CD4-positive, alpha-beta memory T cell (primary cell): ENCODE measurements around the gene SLC25A6. TPM values are rescaled to one million over a fixed set of nuclear protein-coding genes. Genes with fewer than 3 reads are reported as not detected.
"Not testable (repeated sequence)": the region's sequence is repeated elsewhere in the genome, so short reads cannot be mapped to it uniquely, and the experiment has no call there.

Experiments
- CTCF ChIA-PET: fragments of 350-600 bp; sonication (Branson Sonifier 250); formaldehyde crosslinking; loops from one replicate; lab custom pipeline; 2021; ENCODE audit warnings: inconsistent platforms; ENCODE audit not compliant: partially characterized antibody; lab: Charles Lee
- POLR2A ChIA-PET: fragments of 350-600 bp; sonication (Branson Sonifier 250); formaldehyde crosslinking; loops from one replicate; lab custom pipeline; 2021; ENCODE audit not compliant: partially characterized antibody; lab: Charles Lee
- DNase-seq, 5 donors: peaks; one replicate each; pipeline versions ENCODE4 v3.0.0 to v3.0.0-alpha.2; 2020 to 2022; ENCODE audit warnings: mixed read lengths in 1 of 5
- H3K27ac ChIP-seq: one replicate; pipeline ENCODE4 v1.7.0; 2013; ENCODE audit warnings: low read depth, low read length
- H3K27me3 ChIP-seq: 2 replicates; pipeline ENCODE4 v1.7.0; 2013; ENCODE audit warnings: mild to moderate bottlenecking, low read length, moderate library complexity; ENCODE audit not compliant: insufficient read depth
- H3K36me3 ChIP-seq: 2 replicates; pipeline ENCODE4 v1.7.0; 2013; ENCODE audit warnings: mild to moderate bottlenecking, low read length, moderate library complexity; ENCODE audit not compliant: insufficient read depth
- H3K4me1 ChIP-seq: 2 replicates; pipeline ENCODE4 v1.7.0; 2013; ENCODE audit warnings: mild to moderate bottlenecking, low read length, moderate library complexity; ENCODE audit not compliant: insufficient read depth
- H3K4me3 ChIP-seq, 2 donors: one replicate each; pipeline ENCODE4 v1.7.0; 2013; ENCODE audit warnings: low read length in 2 of 2, mild to moderate bottlenecking in 1 of 2
- H3K9me3 ChIP-seq, 2 donors: one replicate each; pipeline ENCODE4 v1.7.0; 2013; ENCODE audit warnings: low read length in 2 of 2, control low read depth in 1 of 2; ENCODE audit not compliant: control insufficient read depth in 1 of 2
- H3K27ac Mint-ChIP-seq, 7 donors: one replicate each; pipeline ENCODE4 v1.8.0; 2020 to 2021; ENCODE audit warnings: mixed read lengths in 7 of 7, mild to moderate bottlenecking in 6 of 7, inconsistent platforms in 3 of 7, moderate library complexity in 3 of 7
- H3K27me3 Mint-ChIP-seq, 2 donors: one replicate each; pipeline ENCODE4 v1.8.0; 2020 to 2021; ENCODE audit warnings: mixed read lengths in 2 of 2
- H3K36me3 Mint-ChIP-seq, 2 donors: one replicate each; pipeline ENCODE4 v1.8.0; 2020 to 2021; ENCODE audit warnings: mixed read lengths in 2 of 2, inconsistent platforms in 1 of 2, mild to moderate bottlenecking in 1 of 2
- H3K4me1 Mint-ChIP-seq, 4 donors: one replicate each; pipeline ENCODE4 v1.8.0; 2020 to 2021; ENCODE audit warnings: mixed read lengths in 4 of 4, mild to moderate bottlenecking in 1 of 4
- H3K4me3 Mint-ChIP-seq, 8 donors: one replicate each; pipeline ENCODE4 v1.8.0; 2020 to 2021; ENCODE audit warnings: mixed read lengths in 8 of 8, mild to moderate bottlenecking in 7 of 8, moderate library complexity in 6 of 8, inconsistent platforms in 3 of 8
- H3K9me3 Mint-ChIP-seq, 8 donors: one replicate each; pipeline ENCODE4 v1.8.0; 2020 to 2021; ENCODE audit warnings: mixed read lengths in 8 of 8, mild to moderate bottlenecking in 5 of 8, inconsistent platforms in 3 of 8, moderate library complexity in 1 of 8
- intact Hi-C: fragments of 100-400 bp; cut with micrococcal nuclease; formaldehyde crosslinking; loops from one replicate; pipeline ENCODE4 v1.15.1; 2023
- polyA plus RNA-seq, 2 donors: library from polyadenylated mRNA; unstranded; fragments of 300-500 nt; fragmentation: Illumina TruSeq; gene quantifications; one replicate each; pipeline ENCODE4 v1.2.3, GENCODE V29; 2021
- total RNA-seq, 2 experiments: library from RNA; stranded (reverse); gene quantifications; one replicate each; pipeline ENCODE4 v1.2.3, GENCODE V29; 2021

The SLC25A6 gene
- total and polyA plus RNA-seq, 4 experiments from 2014 or later = 249 to 540 (median 388) TPM

DNA sequence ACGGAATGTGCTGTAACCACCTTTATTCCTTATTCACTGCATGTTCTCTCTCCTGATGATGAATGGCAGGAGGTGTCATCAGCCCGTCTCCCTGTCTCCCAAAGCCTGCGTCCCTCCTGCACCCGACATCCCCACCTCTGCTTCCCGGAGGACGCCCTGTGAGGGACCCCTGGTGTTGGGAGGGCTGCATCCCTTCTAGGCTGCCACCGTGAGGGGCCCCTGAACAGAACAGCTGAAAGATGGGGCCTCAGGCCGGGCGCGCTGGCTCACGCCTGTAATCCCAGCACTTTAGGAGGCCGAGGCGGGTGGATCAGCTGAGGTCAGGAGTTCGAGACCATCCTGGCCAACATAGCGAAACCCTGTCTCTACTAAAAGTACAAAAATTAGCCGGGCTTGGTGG lies 34.4 kb upstream of the SLC25A6 start:
- H3K36me3 ChIP-seq = peaks cover 37% of the 10 kb centered on the region
- H3K4me1 Mint-ChIP-seq, H3K27me3 ChIP-seq, CTCF ChIA-PET, H3K4me3 ChIP-seq, POLR2A ChIA-PET, H3K27ac ChIP-seq, H3K4me1 ChIP-seq, intact Hi-C loops, H3K27me3 Mint-ChIP-seq, H3K27ac Mint-ChIP-seq, H3K4me3 Mint-ChIP-seq: not testable (repeated sequence)
- Mint-ChIP-seq H3K36me3 (peaks cover 43 to 54% of the 10 kb centered on the region in 2 donors), H3K9me3 (peaks cover 0 to 29% (median 14%) of the 10 kb centered on the region in 8 donors)
- peaks cover 0 to 11% of the 10 kb centered on the region in 2 donors for H3K9me3 ChIP-seq
- DNase-seq = peak in 1 of 5 donors; percentile 25

DNA sequence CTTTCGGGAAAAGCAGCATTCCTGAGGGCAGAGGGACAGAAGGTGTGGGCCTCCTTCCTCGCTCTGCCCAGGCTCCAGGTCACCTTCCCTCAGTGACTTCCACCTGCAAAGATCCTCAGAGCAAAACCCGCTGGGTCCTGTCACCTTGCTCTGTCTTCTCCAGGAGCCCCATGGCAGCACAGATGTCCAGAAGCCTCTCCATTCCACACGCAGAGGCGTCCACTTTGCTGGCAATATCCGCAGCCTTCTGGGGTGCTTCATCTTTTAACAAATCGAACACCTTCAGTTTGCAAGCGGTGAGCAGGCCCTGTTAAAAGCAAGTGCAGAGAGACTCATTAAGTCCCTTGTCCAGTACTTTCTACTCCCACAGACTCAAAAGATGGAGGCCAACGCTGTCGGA lies 33.5 kb upstream of the SLC25A6 start:
- Mint-ChIP-seq H3K36me3 (peaks cover 46 to 60% of the 10 kb centered on the region in 2 donors), H3K27ac (peak overlapping the region in 1 of 7 donors; percentile 15), H3K4me3 (no peak overlapping the region), H3K9me3 (peaks cover 0 to 33% (median 14%) of the 10 kb centered on the region in 8 donors), H3K4me1 (peaks cover 0 to 6% (median 2%) of the 10 kb centered on the region in 4 donors), H3K27me3 (no peaks in the 10 kb centered on the region)
- CTCF ChIA-PET = no interaction called here
- no peak overlapping the region for H3K4me3 ChIP-seq
- no peaks in the 10 kb centered on the region for H3K27me3 ChIP-seq
- no peak overlapping the region for H3K27ac ChIP-seq
- H3K4me1 ChIP-seq = no peaks in the 10 kb centered on the region
- DNase-seq = no peak
- peaks cover 39% of the 10 kb centered on the region for H3K36me3 ChIP-seq
- POLR2A ChIA-PET = no interaction called here
- peaks cover 0 to 11% of the 10 kb centered on the region in 2 donors for H3K9me3 ChIP-seq
- intact Hi-C loops = no loop called here

DNA sequence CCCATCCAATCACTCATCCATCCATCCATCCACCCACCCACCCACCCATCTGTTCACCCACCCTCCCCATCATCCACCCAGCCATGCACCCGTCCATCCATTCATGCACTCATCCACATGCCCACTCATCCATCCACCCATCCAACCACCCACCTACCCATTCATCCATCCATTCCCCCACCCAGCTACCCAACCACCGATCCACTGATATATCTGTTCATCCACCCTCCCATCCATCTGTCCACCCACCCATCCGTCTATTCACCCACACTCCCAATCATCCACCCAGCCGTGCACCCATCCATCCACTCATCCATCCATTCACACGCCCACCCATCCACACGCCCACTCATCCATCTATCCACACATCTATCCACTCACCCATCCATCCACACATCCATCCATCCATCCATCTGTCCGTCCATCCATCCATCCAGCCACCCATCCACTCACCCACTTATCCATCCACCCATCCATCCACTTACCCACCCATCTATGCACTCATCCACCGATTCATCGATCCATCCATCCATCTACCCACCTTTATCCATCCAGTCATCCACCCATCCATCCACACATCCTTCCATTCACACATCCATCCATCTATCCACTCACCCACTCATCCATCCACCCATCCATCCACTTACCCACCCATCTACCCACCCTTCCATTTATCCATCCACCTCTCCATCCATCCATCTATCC lies 32.4 kb upstream of the SLC25A6 start:
- no peak for DNase-seq
- CTCF ChIA-PET = no interaction called here
- Histone ChIP-seq H3K36me3 (peaks cover 39% of the 10 kb centered on the region), H3K4me3 (no peak overlapping the region), H3K9me3 (peaks cover 0 to 11% of the 10 kb centered on the region in 2 donors), H3K27me3 (no peaks in the 10 kb centered on the region), H3K4me1 (no peaks in the 10 kb centered on the region), H3K27ac (no peak overlapping the region)
- Mint-ChIP-seq H3K36me3 (peaks cover 54 to 69% of the 10 kb centered on the region in 2 donors), H3K4me1 (peaks cover 0 to 9% (median 2%) of the 10 kb centered on the region in 4 donors), H3K27ac (no peak overlapping the region), H3K4me3 (no peak overlapping the region), H3K9me3 (peaks cover 0 to 38% (median 17%) of the 10 kb centered on the region in 8 donors), H3K27me3 (no peaks in the 10 kb centered on the region)
- POLR2A ChIA-PET = no interaction called here
- intact Hi-C loops = no loop called here

DNA sequence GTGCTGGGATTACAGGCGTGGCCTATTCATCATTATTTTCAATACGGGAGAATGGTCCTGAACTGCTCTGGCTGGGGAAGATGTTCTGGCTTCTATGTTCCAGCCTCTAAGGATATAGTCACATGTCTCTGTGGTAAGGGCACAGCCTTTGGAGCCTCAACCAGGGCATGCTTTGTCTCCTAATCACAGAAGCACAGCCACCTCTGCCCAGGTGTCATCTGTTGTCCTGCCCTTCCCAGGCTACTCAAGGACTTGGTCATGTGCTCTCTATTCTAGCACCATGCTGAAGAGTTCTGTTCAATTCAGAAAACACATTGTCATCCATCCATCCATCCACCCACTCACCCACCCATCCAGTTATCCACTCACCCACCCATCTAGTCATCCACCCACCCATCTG lies 31.3 kb upstream of the SLC25A6 start:
- ChIA-PET CTCF (no interaction called here), POLR2A (no interaction called here)
- no peak overlapping the region for H3K4me3 ChIP-seq
- Mint-ChIP-seq H3K4me3 (no peak overlapping the region), H3K27ac (peak overlapping the region in 1 of 7 donors; percentile 13), H3K9me3 (peaks cover 0 to 38% (median 17%) of the 10 kb centered on the region in 8 donors), H3K4me1 (peaks cover 0 to 9% (median 2%) of the 10 kb centered on the region in 4 donors), H3K36me3 (peaks cover 56 to 69% of the 10 kb centered on the region in 2 donors), H3K27me3 (no peaks in the 10 kb centered on the region)
- peaks cover 39% of the 10 kb centered on the region for H3K36me3 ChIP-seq
- H3K9me3 ChIP-seq = peaks cover 0 to 11% of the 10 kb centered on the region in 2 donors
- intact Hi-C loops = no loop called here
- no peak overlapping the region for H3K27ac ChIP-seq
- H3K27me3 ChIP-seq = no peaks in the 10 kb centered on the region
- H3K4me1 ChIP-seq = no peaks in the 10 kb centered on the region
- DNase-seq = no peak

DNA sequence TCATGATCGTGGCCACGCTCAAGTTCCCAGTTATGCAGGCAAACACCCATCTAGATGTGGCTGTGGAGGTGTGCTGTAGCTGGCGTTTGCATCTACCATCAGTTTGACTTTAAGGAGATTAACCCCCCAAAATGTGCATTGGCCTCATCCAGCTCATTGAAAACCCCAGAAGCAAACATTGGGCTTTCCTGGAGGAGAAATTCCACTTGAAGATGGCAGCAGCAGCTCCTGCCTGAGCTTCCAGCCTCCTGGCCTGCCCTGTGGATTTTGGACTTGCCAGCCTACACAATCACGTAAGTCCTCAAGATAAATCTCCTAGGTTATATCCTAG lies 30.2 kb upstream of the SLC25A6 start:
- intact Hi-C loops = no loop called here
- peaks cover 0 to 38% (median 17%) of the 10 kb centered on the region in 8 donors for H3K9me3 Mint-ChIP-seq
- no peak for DNase-seq
- peaks cover 0 to 9% (median 2%) of the 10 kb centered on the region in 4 donors for H3K4me1 Mint-ChIP-seq
- H3K27me3 Mint-ChIP-seq = no peaks in the 10 kb centered on the region
- peaks cover 52 to 66% of the 10 kb centered on the region in 2 donors for H3K36me3 Mint-ChIP-seq
- Histone ChIP-seq H3K4me3 (no peak overlapping the region), H3K9me3 (peaks cover 0 to 11% of the 10 kb centered on the region in 2 donors), H3K27ac (no peak overlapping the region), H3K4me1 (no peaks in the 10 kb centered on the region), H3K27me3 (no peaks in the 10 kb centered on the region), H3K36me3 (peaks cover 33% of the 10 kb centered on the region)
- H3K4me3 Mint-ChIP-seq = no peak overlapping the region
- ChIA-PET CTCF (no interaction called here), POLR2A (no interaction called here)
- no peak overlapping the region for H3K27ac Mint-ChIP-seq

DNA sequence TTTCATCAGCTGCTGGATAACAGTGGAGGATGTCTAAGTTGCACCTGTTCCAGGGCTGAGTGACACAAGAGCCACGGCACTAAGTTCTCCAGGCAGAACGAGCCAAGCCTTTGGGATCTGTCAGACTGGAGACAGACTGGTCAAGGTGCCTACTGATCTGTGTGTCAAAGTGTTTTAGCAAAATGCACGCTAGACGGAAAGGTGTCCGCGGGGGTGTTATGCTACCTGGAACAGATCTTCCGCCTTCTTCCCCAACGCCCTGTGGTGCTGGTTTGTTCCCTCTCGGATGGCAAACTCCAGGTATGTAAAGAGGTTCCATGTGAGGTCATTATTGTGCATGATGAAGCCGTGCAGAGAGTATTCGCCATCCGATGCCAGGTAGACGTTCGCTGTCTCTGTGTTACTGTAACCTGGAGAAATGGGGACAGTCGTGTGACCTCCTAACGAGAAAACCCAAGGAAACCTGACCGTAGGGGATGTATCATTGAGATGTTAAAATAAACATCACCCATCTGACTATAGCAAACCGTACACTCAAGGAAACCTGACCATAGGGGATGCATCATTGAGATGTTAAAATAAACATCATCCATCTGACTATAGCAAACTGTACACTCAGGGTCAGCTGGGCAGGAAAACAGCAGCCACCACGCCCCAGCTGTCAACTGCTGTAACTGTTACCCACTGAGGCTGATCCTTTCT lies 29.7 kb upstream of the SLC25A6 start:
- no peak overlapping the region for H3K27ac ChIP-seq
- intact Hi-C loops = no loop called here
- H3K4me1 ChIP-seq = no peaks in the 10 kb centered on the region
- H3K4me3 Mint-ChIP-seq = peak overlapping the region in 1 of 8 donors; percentile 2
- H3K27me3 ChIP-seq = no peaks in the 10 kb centered on the region
- H3K36me3 ChIP-seq = peaks cover 31% of the 10 kb centered on the region
- H3K36me3 Mint-ChIP-seq = peaks cover 49 to 61% of the 10 kb centered on the region in 2 donors
- peak overlapping the region in 1 of 7 donors; percentile 36 for H3K27ac Mint-ChIP-seq
- peaks cover 0 to 11% of the 10 kb centered on the region in 2 donors for H3K9me3 ChIP-seq
- DNase-seq = peak in 1 of 5 donors; percentile 25
- ChIA-PET POLR2A (no interaction called here), CTCF (no interaction called here)
- peaks cover 0 to 38% (median 17%) of the 10 kb centered on the region in 8 donors for H3K9me3 Mint-ChIP-seq
- H3K4me1 Mint-ChIP-seq = peaks cover 0 to 9% (median 2%) of the 10 kb centered on the region in 4 donors
- H3K27me3 Mint-ChIP-seq = no peaks in the 10 kb centered on the region
- no peak overlapping the region for H3K4me3 ChIP-seq

DNA sequence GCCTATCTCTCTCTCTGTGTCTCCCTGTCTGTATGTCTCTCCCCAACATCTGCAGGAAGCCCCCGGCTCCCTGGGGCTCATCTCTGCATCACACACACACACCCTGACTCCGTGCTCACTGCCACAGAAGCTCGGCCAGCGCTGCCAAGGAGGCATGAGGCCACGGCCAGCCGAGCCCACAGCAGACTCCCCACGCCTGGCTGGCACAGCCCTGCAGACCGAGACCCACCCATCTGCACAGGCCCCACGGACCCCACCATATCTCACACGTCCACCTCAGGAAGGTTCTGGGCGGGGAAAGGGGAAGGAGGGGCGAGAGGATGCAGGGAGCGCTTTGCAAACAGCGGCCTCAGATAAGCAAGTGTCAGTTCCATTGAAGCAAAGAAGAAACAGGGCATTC lies 28.5 kb upstream of the SLC25A6 start:
- Mint-ChIP-seq H3K9me3 (peaks cover 0 to 38% (median 17%) of the 10 kb centered on the region in 8 donors), H3K4me1 (peaks cover 0 to 9% (median 2%) of the 10 kb centered on the region in 4 donors), H3K36me3 (peaks cover 40 to 52% of the 10 kb centered on the region in 2 donors), H3K27ac (peak overlapping the region in 3 of 7 donors; percentile 4 to 84 (median 62)), H3K27me3 (no peaks in the 10 kb centered on the region), H3K4me3 (no peak overlapping the region)
- no peak for DNase-seq
- Histone ChIP-seq H3K27me3 (no peaks in the 10 kb centered on the region), H3K9me3 (peaks cover 0 to 11% of the 10 kb centered on the region in 2 donors), H3K4me3 (no peak overlapping the region), H3K4me1 (no peaks in the 10 kb centered on the region), H3K27ac (no peak overlapping the region), H3K36me3 (peaks cover 27% of the 10 kb centered on the region)
- intact Hi-C loops = no loop called here
- CTCF ChIA-PET = no interaction called here
- POLR2A ChIA-PET = no interaction called here
